GM20431 (cell line): ENCODE results near the gene RPL7L1.
"Not testable (repeated sequence)": the region's sequence is repeated elsewhere in the genome, so short reads cannot be mapped to it uniquely, and the experiment has no call there.

Source experiments
- in situ Hi-C: fragments of 300-500 bp; cut with MseI, MboI; formaldehyde crosslinking; loops from one replicate; pipeline ENCODE4 v1.15.0; 2020; ENCODE audit warnings: low sequenced_read_pairs; ENCODE audit not compliant: unreplicated experiment

Gene RPL7L1

GRCh38 chr6:42890311-42891198 lies 11.1 kb downstream of the RPL7L1 start:
- in situ Hi-C loops, result no loop called here

GRCh38 chr6:42891199-42891722 lies 11.8 kb downstream of the RPL7L1 start:
- in situ Hi-C loops, result no loop called here

GRCh38 chr6:42894041-42894828 lies 14.8 kb downstream of the RPL7L1 start:
- in situ Hi-C loops, result not testable (repeated sequence)

GRCh38 chr6:42896178-42896719 lies 16.8 kb downstream of the RPL7L1 start:
- in situ Hi-C loops, result no loop called here

GRCh38 chr6:42898891-42899361 lies 19.5 kb downstream of the RPL7L1 start:
- in situ Hi-C loops, result no loop called here

GRCh38 chr6:42899871-42900270 lies 20.5 kb downstream of the RPL7L1 start:
- in situ Hi-C loops, result loop anchor here (25.0 kb wide), 1 partner anchor 237 kb away; no protein-coding TSS in a partner anchor

GRCh38 chr6:42901538-42901957 lies 22.1 kb downstream of the RPL7L1 start:
- in situ Hi-C loops, result loop anchor here (25.0 kb wide), 1 partner anchor 236 kb away; no protein-coding TSS in a partner anchor

- in situ Hi-C loops, result loop anchor here (25.0 kb wide), 1 partner anchor 235 kb away; no protein-coding TSS in a partner anchor
These were observed 23.2 kb downstream of the RPL7L1 start for GRCh38 chr6:42902429-42903263.

- in situ Hi-C loops, result loop anchor here (25.0 kb wide), 1 partner anchor 233 kb away; no protein-coding TSS in a partner anchor
These were observed 25.1 kb downstream of the RPL7L1 start for GRCh38 chr6:42904467-42904866.

- in situ Hi-C loops, result loop anchor here (25.0 kb wide), 1 partner anchor 230 kb away; no protein-coding TSS in a partner anchor
These were observed 27.9 kb downstream of the RPL7L1 start for GRCh38 chr6:42907336-42907735.

GRCh38 chr6:42909835-42910234 lies 30.4 kb downstream of the RPL7L1 start:
- in situ Hi-C loops, result loop anchor here (25.0 kb wide), 1 partner anchor 227 kb away; no protein-coding TSS in a partner anchor

GRCh38 chr6:42911171-42912021 lies 32.0 kb downstream of the RPL7L1 start:
- in situ Hi-C loops, result loop anchor here (25.0 kb wide), 1 partner anchor 226 kb away; no protein-coding TSS in a partner anchor

GRCh38 chr6:42914546-42914945 lies 35.1 kb downstream of the RPL7L1 start:
- in situ Hi-C loops, result loop anchor here (25.0 kb wide), 1 partner anchor 223 kb away; no protein-coding TSS in a partner anchor

- in situ Hi-C loops, result loop anchor here (25.0 kb wide), 1 partner anchor 222 kb away; no protein-coding TSS in a partner anchor
These were observed 36.3 kb downstream of the RPL7L1 start, which contains the start of gene PTCRA for GRCh38 chr6:42915732-42916131. TSS of gene PTCRA (plus strand) at chr6:42916053. CDS start at chr6:42916070, 17 bp downstream.

- in situ Hi-C loops, result loop anchor here (25.0 kb wide), 1 partner anchor 221 kb away; no protein-coding TSS in a partner anchor
These were observed 36.9 kb downstream of the RPL7L1 start for GRCh38 chr6:42916288-42916687.

- in situ Hi-C loops, result loop anchor here (25.0 kb wide), 1 partner anchor 216 kb away; no protein-coding TSS in a partner anchor
These were observed 42.4 kb downstream of the RPL7L1 start for GRCh38 chr6:42921801-42922200.

- in situ Hi-C loops, result loop anchor here (25.0 kb wide), 1 partner anchor 214 kb away; no protein-coding TSS in a partner anchor
These were observed 44.2 kb downstream of the RPL7L1 start for GRCh38 chr6:42923666-42924065.
